Stimulated activated CD8-positive, alpha-beta memory T cell treated with anti-CD3 and anti-CD28 coated beads, Interleukin-15, amount 100 ng/mL, for 4 hours (primary cell): ENCODE measurements around the gene DOCK10.
"Not testable (repeated sequence)": the region's sequence is repeated elsewhere in the genome, so short reads cannot be mapped to it uniquely, and the experiment has no call there.

ENCODE experiments used
- DNase-seq, 2 donors: peaks; one replicate each; pipeline ENCODE4 v3.0.0-alpha.2; 2020; ENCODE audit warnings: low read depth in 2 of 2

The DOCK10 gene

GRCh38 chr2:224948859-224949258, 93.4 kb downstream of the DOCK10 start:
- DNase-seq: no peak

GRCh38 chr2:224948005-224948404, 94.3 kb downstream of the DOCK10 start:
- DNase-seq: no peak

GRCh38 chr2:224947566-224947965, 94.7 kb downstream of the DOCK10 start:
- DNase-seq: no peak

DNA sequence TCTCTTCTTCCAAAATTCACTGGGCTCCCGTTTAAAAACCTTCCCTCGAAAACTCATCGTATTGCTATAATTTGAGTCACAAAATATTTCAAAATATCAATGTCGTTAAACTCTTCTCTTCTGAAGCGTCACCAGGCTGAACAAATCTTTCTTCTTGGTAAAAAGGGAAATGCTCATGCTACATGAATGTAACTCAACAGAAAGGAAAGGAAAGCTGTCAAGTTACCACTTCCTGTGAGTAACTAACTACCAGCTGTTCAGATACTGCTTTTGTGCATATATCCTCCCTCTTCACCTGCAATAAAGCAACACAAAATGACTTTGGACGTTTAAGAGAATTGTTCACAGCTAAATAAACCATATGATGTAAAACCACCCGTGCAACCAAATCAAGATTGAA, 95.4 kb downstream of the DOCK10 start:
- no peak for DNase-seq

DNA sequence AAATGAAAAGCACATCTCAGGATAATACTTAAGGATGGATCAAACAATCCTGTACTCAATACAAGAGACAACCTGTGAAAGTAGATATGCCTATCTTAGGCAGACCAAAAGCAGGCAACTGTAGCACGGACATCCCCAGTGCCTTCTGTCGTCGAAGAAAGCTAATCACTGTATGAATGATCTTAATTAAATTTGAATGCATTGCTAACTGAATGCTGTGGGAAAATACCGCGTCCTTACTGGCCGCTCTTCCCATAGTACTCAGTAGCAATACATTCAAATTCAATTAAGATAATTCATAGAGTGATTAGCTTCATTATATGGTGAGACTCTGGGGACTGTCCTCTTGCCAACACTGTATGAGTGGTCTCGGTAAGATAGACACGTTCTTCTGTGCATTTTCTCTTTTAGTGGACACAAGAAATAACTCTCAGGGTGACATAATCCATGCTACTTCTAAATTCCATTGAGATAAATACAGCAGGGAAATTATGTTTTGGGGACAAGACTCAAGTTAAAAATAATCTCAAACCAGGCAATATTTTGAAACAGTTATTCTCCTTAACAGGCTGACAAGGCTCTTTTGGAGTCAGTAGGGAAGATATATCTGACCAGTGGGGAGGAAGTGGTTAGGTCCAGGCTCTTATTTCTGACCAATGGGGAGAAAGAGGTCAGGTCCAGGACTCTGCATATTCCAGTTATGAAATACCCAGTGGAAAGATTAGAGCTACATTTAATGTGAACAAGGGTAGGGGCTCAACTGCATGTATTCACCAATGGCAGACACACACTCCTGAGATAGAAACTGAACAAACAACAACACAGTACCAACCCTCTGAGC, 97.3 kb downstream of the DOCK10 start:
- no peak for DNase-seq

GRCh38 chr2:224943601-224944041, 98.6 kb downstream of the DOCK10 start:
- not testable (repeated sequence) for DNase-seq

DNA sequence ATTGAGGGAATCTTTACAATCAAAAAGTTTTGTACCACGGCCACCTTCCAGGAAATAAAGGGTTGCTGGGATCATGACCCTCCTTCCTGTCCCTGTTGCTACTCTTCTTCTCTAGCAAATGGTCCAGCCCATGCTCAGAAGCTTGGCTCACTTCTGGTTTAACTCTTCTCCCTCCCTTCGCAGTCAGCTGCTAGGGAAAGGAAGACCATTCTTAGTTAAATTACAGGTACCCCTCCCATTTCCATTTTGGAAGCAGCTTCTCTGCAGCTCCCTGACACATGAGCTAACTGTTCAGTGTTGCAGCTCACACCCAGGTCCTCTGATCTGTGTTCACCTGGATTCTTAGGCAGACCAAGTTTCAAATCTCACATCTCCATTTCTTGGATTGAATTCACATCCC, 100.3 kb downstream of the DOCK10 start:
- DNase-seq: no peak

- no peak for DNase-seq
Observed at GRCh38 chr2:224940618-224941017, 101.7 kb downstream of the DOCK10 start.

- no peak for DNase-seq
Observed at GRCh38 chr2:224938651-224939182, 103.6 kb downstream of the DOCK10 start.

DNA sequence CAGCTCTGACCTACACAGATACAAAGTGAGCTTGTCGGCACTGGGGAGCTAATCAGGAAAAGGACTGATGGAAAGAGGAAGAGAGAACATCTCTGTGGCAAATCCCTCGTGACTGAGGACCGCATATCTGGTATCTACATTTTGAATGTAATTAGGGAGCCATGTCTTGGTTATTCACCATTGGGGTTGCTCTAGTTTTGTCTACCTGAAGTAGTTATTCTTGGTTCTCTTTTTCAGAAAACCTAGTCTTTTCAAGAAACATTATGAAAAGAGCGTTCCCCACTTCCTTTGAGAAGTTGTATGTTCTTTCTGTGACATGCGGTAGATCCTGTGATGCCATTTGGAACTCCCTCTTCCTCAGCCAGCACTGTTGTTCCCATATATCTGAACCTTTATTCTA, 104.4 kb downstream of the DOCK10 start:
- DNase-seq: no peak

DNA sequence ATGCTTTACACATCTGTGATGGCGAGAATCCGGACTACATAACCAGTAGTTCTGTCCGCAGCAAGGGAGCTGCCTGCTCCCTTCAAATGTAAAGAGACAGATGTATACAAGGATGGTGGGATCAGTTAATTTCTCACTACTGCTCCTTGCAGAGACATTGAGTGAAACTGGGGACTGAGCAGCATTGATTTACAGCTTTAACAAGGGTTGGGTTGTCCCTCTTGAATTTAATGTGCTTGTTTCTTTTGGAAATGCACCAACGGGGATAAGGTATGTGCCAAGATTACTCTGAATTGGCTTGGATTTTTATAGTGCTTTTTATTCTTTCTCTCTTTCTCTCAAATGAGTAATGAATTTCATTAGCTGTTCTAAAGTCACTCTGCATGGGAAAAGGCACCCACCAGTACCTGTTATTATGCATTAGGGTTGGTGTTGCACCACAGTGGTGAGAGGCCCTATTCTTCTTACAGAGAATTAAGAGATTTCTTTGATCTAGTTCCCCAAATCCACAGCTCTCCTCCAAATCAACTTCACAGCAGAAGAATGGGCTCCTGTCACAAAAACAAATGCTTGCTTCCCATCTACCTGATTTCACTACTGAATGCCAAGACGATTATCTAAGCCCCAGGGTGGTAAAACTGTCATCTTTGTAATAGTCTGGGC, 107.6 kb downstream of the DOCK10 start:
- no peak for DNase-seq

DNA sequence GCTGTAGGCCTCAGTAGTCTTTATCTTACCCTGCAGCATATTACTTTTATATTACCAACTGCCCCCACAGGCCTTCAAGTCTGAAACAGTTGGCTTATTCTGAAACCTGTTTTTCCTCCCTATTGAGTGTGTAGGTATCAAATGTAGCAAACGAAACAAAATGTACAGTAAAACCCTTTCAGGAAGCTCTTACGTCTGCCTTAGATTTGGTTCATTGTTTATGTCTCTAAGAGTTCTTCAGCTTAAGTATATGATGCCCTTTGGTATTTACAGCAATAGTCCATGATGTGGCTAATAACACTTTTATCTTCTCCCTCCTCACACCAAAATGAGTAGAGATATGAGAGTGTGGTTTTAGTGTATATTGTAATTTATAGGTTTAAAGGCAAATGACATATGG, 108.8 kb downstream of the DOCK10 start:
- no peak for DNase-seq

GRCh38 chr2:224932522-224932921, 109.7 kb downstream of the DOCK10 start:
- DNase-seq: no peak

- no peak for DNase-seq
Observed at GRCh38 chr2:224931956-224932355, 110.3 kb downstream of the DOCK10 start.

GRCh38 chr2:224930990-224931389, 111.3 kb downstream of the DOCK10 start:
- no peak for DNase-seq

DNA sequence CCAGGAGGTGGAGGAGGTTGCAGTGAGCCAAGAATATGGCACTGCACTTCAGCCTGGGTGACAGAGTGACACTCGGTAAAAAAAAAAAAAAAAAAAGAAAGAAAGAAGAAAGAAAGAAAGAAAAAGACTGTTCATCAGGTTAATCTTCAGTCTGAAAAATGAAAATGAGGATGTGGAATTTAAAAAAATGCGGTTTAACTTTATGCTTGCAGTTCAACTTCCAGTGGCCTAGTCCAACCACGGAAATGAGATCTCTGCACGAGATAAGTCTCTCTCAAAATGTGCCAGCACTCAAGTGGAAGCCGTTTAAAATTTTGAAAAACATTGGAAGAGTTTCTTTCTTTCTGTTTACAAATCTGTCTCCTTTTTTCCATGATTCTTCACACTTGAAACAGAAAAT, 112.1 kb downstream of the DOCK10 start:
- DNase-seq: no peak

GRCh38 chr2:224929512-224929911, 112.8 kb downstream of the DOCK10 start:
- DNase-seq: no peak

GRCh38 chr2:224927646-224928173, 114.6 kb downstream of the DOCK10 start:
- peak; percentile 29 to 42 for DNase-seq

GRCh38 chr2:224927011-224927410, 115.3 kb downstream of the DOCK10 start:
- DNase-seq: no peak

DNA sequence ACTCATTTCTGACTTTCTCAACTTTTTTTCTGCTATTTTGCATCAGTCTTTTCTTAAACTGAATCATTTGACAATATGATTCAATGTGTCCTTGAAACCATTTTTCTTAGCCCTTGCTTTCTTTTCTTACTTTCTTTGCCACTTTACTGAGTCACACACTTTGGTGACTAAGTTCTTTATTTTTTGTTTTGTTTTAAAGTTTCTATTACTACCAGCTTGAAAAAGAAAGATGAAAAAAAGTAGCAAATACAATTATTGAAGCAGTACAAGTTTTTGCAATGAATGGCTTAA, 116.5 kb downstream of the DOCK10 start:
- DNase-seq: no peak

DNA sequence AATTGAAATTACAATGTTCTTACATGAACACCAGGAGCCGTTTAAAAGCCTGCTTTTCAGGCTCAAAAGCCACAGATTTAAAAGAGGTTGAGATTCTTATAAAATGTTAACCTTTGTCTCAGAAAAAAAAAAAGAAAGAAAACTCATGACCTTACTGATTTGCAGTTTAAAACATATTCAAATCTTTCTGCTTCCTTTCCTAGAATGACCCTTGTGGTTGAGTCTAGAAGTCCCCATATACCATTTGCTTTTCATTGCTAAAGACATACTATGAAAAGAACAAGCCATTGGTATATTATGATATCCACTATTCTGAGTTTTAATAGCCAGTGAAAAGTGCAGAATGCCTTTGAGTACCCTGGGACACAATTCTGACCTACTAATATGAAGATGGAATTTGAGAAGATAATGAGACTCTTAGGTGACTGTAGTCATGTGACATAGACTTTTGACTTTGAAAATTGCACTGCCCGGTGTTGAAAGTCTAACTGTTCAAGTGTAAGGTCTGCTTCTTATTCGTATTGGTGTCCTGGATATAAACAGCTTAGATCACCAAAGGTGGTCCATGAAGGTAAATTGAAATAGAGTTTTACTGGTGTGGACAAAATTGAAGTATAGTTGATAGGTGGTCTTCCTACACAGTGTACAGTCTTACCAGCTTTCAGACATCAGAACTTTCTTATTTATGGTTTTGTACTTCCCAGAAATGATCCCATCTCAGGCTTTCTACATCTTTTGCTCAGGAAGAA, 117.0 kb downstream of the DOCK10 start:
- no peak for DNase-seq

DNA sequence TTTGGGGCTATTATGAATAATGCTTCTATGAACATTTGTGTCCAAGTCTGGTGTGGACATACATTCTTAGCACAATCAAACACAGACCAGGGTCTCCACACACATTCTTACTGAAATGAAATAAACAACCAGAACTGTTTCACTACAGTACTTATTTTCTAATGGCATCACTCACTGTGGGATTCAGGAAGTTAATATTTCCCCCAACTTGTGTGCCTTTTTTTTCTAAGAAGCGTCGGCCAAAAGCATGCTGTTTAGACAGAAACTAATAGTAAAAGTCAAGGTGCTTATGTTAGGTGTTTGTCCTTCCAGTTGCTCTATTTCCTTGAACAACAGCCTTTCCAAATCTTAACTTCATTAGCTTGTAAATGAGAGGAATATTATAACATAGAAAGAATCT, 117.6 kb downstream of the DOCK10 start:
- DNase-seq: no peak
